Stimulated activated CD8-positive, alpha-beta memory T cell treated with anti-CD3 and anti-CD28 coated beads, Interleukin-12 subunit alpha, Interleukin-12 subunit beta, amount 100 ng/mL, for 24 hours (primary cell): ENCODE measurements around the gene TBC1D22A.

Source experiments
- DNase-seq: peaks from one replicate; pipeline ENCODE4 v3.0.0-alpha.2; 2020; ENCODE audit errors: extremely low read depth

TBC1D22A gene

DNA sequence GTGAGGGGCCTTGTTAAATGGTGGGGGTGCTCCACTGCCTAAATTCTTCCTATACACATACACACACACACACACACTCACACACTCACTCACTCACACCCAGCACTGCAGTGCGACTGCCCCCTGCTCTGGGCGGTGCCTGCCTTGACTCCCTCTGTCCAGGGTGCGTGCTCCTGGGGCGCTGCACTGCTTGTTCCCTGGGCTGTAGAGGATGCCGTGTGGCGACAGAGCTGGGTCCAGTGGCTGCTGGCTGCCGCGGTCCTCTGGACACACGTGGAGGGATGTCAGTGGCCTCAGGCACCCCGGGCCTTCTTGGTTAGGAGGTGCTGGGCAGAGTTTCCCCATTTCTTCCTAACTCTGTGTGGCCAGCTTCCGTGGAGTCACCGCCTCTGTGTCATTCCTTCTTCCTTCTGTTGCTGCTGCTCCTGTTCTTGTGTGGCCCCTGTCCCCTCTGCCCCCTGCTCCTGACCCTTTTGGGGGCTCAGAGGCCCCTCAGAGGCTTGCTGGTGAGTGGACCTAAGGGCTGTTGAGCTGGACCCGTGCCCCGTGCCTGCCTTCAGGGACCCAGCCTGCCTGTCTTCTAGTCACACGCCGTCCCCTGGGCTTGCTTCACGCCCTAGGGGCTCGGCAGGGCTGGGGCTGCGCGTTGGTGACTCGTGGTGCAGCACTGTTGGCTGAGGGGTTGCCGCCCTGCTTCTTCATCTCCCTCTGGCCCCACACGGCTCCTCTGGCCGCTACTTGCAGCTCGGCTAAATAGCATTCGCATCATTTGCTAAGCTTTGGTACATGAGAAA lies 147.0 kb downstream of the TBC1D22A start:
- DNase-seq: no peak

GRCh38 chr22:46910624-46911023 lies 148.2 kb downstream of the TBC1D22A start:
- no peak for DNase-seq

DNA sequence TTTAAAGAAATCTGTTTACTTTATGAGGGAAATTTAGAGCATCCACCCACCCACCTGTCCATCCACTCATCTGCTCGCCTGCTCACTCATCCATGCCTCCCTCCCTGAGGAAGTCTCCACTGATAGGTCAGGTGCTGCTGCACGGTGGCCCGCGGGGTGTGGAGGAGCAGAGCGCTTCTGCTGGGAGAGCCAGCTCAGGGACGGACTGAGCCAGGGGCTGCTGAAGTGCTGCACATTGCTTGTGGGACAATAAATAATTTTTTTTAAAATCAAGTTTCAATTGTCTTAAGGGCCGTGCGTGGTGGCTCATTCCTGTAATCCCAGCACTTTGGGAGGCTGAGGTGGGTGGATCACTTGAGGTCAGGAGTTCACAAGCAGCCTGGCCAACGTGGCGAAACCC lies 148.9 kb downstream of the TBC1D22A start:
- no peak for DNase-seq

DNA sequence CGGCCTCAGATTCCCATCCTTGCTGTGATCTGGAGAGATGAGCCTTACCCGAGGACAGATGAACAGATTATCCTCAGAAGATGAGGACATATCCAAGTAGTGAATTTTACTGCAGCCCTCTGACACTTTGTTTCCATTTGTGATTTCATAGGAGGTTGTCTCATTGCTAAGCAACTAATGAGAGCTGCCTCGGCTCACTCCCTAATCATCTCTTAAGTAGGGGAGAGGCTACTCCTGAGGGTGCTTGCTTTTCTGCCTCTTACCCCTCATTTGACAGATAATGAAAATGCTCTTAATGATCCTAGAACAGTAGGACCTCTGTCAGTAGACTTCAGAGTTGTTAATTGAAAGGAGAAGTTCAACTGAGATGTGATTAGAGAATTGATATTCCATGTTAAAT lies 150.9 kb downstream of the TBC1D22A start:
- no peak for DNase-seq

DNA sequence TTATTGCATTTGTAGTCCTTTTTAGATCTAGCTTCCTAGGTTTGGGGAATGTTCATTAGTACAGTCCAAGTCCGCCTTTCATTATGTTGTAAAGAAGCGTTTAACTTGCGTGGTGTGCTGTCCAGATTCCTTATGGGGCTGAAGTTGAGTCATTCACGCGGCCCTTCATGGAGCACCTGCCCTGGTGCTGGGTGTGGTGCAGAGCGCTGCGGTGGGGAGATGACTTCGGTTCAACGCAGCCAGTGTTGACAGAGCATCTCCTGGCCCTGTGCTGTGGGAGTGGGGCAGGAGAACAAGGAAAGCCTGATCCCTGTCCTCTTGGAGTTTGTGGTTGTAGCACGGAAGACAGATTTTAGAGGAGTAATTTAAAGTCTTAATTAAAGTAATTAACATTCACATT lies 152.0 kb downstream of the TBC1D22A start:
- DNase-seq: no peak

DNA sequence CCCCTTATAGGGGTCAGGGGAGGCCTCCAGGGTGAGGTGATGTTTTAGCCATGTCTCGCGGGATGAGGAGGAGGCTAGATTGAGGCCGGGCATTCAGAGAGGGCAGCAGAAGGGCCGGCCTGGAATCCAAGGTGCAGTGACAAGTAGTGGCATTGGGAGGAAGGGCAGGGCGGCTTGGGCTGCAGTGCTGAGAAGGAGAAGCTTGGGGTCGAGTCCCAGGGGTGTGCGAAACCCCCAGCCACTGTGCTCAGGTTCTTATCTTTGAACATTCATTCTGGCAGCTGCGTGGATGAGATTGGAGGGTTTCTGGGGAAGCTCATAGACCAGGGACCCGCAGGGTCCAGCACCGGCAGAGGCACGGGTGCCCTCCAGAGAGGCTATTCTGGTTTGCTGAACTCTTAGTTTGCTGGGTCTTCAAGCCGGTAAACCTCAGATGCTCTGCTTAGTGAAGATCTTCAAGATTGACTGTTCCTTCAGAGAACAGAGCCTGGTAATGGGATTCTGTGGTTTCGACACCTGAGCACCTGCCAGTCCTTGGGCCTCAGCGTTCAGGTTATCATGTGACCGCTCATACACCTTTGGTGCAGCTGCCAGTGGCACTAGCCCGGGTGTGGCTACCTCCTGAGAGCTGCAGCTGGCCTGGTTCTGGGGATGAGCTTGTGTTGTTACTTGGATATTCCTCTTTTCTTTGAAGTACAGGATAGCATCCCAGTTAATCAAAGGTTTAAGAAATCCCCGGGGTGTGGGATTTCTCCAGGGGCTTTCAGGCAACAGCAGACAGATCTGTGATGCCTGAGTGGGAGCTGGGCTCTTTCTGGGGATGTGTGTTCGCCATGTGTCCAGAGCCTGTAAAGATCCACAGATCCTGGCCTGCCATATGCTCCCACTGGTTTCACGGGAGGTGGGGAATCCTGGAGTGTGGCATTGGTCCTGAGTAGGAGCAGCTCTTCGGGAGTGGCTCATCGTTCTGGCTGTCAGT lies 152.8 kb downstream of the TBC1D22A start:
- no peak for DNase-seq

DNA sequence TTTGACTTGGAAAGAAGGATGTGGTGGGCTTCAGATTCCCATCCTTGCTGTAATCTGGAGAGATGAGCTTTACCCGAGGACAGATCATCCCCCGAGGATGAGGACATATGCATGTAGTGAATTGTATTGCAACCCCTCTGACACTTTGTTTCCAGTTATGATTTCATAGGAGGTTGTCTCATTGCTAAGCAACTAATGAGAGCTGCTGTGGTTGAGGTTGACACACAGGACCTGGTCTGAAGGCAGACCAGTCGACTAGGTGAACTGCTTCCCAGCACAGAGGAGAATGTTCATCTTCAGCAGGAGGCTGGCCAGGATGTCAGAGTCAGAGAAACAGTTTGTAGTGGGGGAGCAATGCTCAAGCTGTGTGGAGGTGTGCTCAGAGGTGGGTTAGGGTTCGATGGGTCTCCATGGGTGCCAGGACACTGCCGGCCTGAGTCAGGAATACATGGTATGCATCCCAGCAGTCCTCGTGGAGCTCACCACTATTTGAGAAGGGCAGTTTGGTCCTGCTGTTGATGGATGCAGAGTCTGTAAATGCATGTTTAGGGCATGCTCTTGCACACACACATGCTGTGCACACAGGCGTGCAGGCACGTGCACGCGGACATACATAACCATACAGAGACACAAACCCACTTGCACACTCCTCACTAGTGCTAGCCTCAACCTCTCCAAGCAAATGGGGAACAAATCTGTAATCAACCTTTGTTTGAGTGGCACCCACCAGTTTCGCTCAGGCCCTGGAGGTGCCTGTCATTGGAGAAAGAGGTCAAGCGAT lies 153.7 kb downstream of the TBC1D22A start:
- DNase-seq: no peak

DNA sequence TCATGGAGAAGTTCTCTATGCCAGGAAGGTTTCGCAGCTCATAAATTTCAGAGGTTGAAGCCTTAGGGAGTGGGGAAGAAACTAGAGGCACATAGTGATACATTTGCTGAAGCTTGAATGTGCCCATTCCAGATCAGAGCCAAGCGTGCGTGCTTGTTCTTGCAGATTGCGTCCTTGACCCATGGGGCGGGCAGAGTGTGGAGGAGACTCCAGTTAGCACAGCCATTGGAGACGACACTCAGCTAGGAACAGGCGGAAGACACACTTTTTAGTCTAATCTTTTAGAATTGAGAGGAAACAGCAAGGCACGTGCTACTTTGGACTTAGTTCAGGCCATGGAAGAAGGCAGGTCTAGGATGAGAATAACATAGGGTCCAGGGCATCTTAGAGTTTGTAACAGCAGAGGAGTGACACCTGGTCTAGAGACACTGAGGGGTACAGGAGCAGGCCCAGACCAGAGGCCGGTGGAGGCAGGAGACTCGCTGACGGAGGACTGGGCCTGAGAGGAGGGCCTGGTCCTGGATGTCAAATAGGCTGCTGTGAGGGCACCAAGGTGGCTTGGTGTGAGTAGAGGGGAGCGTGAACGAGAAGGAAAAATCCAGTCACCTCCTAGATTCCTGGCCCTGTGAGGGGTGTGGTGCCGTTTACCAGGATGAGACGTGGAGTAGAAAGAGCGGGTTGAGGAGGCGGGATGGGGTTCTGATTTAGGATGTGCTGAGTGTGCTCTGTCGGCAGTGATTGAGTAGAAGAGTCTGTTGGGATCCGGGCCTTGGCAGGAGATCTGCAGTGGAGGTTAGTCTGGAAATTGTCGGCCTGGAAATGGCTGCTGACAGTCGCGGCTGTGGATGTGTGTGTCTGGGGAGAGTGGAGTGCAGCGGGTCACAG lies 154.7 kb downstream of the TBC1D22A start:
- no peak for DNase-seq

GRCh38 chr22:46917771-46918101 lies 155.3 kb downstream of the TBC1D22A start:
- no peak for DNase-seq

DNA sequence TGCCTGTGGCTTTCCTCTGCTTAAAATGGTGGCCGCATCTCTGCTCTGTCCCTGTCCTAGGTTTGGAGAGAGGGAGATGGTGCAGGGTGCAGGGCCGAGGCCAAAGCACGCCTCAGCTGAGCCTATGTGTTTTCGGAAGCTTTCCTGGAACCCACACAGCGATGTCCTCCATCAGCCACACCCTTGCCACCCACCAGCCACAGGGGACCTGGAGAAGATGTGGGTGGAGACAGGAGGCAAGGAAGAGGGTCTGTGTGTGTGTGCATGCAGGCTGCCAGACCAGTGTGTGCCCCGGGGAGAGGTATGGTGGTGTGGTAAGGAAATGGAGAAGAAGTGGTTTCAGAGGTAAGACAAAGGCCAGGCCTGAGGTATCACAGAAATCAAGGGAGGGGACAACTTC lies 155.7 kb downstream of the TBC1D22A start:
- DNase-seq: no peak

DNA sequence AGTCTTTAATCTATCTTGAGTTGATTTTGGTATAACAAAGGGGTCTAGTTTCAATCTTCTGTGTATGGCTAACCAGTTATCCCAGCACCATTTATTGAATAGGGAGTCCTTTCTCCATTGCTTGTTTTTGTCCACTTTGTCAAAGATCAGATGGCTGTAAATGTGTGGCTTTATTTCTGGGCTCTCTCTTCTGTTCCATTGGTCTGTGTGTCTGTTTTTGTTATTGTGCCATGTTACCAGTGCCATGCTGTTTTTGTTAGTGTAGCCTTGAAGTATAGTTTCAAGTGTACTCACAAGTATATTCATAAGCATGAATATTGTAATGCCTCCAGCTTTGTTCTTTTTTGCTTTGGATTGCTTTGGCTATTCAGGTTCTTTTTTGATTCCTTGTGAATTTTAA lies 159.6 kb downstream of the TBC1D22A start:
- no peak for DNase-seq

- no peak for DNase-seq
Measured at GRCh38 chr22:46923394-46923793, 160.9 kb downstream of the TBC1D22A start.

- DNase-seq: no peak
Measured at GRCh38 chr22:46925818-46926217, 163.4 kb downstream of the TBC1D22A start.

- no peak for DNase-seq
Measured at GRCh38 chr22:46929046-46929709, 166.7 kb downstream of the TBC1D22A start.

- no peak for DNase-seq
Measured at GRCh38 chr22:46929710-46930204, 167.3 kb downstream of the TBC1D22A start.

GRCh38 chr22:46931414-46931813 lies 169.0 kb downstream of the TBC1D22A start:
- no peak for DNase-seq

DNA sequence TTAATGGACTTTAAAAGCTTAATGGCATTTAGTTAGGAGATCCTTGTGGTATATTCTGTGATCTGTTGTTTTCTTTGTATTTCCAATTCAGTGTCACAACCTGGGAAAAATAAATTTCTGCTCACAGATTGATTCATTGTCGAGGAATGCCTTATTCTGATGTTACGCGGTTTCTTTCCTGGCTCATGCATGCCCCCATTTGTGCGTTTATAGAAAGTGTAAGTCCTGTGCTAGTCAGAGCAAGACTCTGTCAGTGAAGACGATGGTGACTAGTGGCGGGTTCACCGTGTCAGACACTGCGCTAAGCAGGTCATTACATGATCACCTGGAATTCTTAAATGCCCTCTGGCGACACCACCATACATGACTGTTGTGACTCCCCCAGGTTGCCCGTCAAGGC lies 169.4 kb downstream of the TBC1D22A start:
- no peak for DNase-seq

GRCh38 chr22:46933040-46933930 lies 170.8 kb downstream of the TBC1D22A start:
- no peak for DNase-seq

DNA sequence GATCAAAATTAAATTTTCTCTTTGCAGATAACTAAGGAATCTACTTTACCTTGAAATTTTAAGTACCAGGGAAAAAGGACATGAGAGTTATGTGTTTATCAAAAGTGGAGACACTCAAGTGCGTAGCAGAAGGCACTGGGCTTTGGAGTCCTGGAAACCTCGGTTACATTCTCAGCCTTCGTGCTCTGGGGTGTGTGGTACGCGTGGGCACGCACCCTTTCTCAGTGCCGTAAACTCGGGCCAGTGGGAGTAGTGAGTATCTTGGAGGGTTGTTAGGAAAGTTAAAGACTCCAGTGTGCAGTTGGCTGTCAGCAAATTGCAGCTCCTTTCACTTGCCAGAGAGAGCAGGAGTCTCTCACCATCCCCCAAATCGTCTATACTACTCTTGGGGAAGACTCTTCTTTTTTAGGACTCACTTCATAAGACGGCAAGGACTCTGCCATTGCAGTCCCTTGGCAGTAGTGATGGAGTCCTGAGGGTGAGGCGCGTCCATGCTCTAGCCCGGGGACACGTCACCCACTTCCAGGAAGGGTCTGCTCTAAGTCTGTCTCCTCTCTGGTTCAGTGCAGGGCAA lies 171.8 kb downstream of the TBC1D22A start:
- no peak for DNase-seq
